Endothelial cell of umbilical vein (primary cell): ENCODE data around the gene CHERP. TPM values are rescaled to one million over a fixed set of nuclear protein-coding genes. Genes with fewer than 3 reads are reported as not detected.

Experiments used
- BruUV-seq: library from RNA; stranded (reverse); fragments of 400-500 nt; replicated peaks from 2 replicates; lab custom pipeline; 2021; lab: Mats Ljungman, UMichigan
- CTCF ChIA-PET: fragments of 300-600, 350-600 bp; sonication (Branson Sonifier 250); formaldehyde crosslinking; loops from one replicate; lab custom pipeline; 2021; ENCODE audit warnings: antibody characterized with exemption, inconsistent platforms; lab: Charles Lee
- POLR2A ChIA-PET: fragments of 300-600, 350-600 bp; sonication (Branson Sonifier 250); formaldehyde crosslinking; loops from one replicate; lab custom pipeline; 2021; ENCODE audit warnings: antibody characterized with exemption, inconsistent platforms; lab: Charles Lee
- DNase-seq: peaks from one replicate; pipeline ENCODE4 v3.0.0-alpha.2; 2011; ENCODE audit warnings: low read depth, low spot score
- FAIRE-seq: peaks from 2 replicates; lab custom pipeline; 2011; peaks lifted over from hg19 to GRCh38; lab: Jason Lieb, UNC
- H2AFZ ChIP-seq: 2 replicates; pipeline ENCODE4 v1.6.0; 2012; ENCODE audit warnings: low read depth, low read length, control low read depth, inconsistent platforms
- H3K27ac ChIP-seq: 2 replicates; pipeline ENCODE4 v1.5.1; 2011; ENCODE audit warnings: low read depth, mild to moderate bottlenecking, control low read depth, low read length, moderate library complexity; ENCODE audit not compliant: insufficient read depth
- H3K27me3 ChIP-seq, 2 experiments: 2 replicates each; pipeline versions ENCODE4 v1.6.0 to v1.6.1; 2011; ENCODE audit warnings: low read length in 2 of 2, mixed read lengths in 1 of 2; ENCODE audit not compliant: control insufficient read depth in 2 of 2, insufficient read depth in 2 of 2
- H3K36me3 ChIP-seq, 2 experiments: 2 replicates in 1 of 2; 3 replicates in 1 of 2; pipeline ENCODE4 v1.5.1; 2011; ENCODE audit warnings: low read length in 2 of 2, mild to moderate bottlenecking in 1 of 2, moderate library complexity in 1 of 2; ENCODE audit not compliant: control insufficient read depth in 2 of 2, insufficient read depth in 2 of 2; ENCODE audit errors: extremely low read depth in 1 of 2
- H3K4me1 ChIP-seq: 3 replicates; pipeline ENCODE4 v1.5.1; 2011; ENCODE audit warnings: mild to moderate bottlenecking, low read length; ENCODE audit not compliant: control insufficient read depth, insufficient read depth; ENCODE audit errors: extremely low read depth
- H3K4me2 ChIP-seq: 2 replicates; pipeline ENCODE4 v1.6.1; 2011; ENCODE audit warnings: low read length, control low read depth, mixed read lengths; ENCODE audit not compliant: insufficient read depth
- H3K4me3 ChIP-seq, 3 experiments: fragments of 200-600 bp in 1 of 3; sonication (generic), shearing (Covaris generic) in 1 of 3; replicated peaks in 1 of 3; 2 replicates each; pipeline ENCODE4 v1.5.1; 2011 to 2016; ENCODE audit warnings: control low read depth in 3 of 3, low read length in 3 of 3, mild to moderate bottlenecking in 2 of 3, inconsistent platforms in 1 of 3, low read depth in 1 of 3, moderate library complexity in 1 of 3; ENCODE audit not compliant: insufficient read depth in 1 of 3
- H3K79me2 ChIP-seq: 2 replicates; pipeline ENCODE4 v1.6.0; 2012; ENCODE audit warnings: low read length, inconsistent platforms; ENCODE audit not compliant: control insufficient read depth, insufficient read depth
- H3K9ac ChIP-seq: replicated peaks from 2 replicates; pipeline ENCODE3; 2011; ENCODE audit warnings: low read length, control low read depth; ENCODE audit not compliant: insufficient read depth; ENCODE audit errors: extremely low read depth
- H3K9me1 ChIP-seq: replicated peaks from 3 replicates; pipeline ENCODE4 v1.6.0; 2011; ENCODE audit warnings: mild to moderate bottlenecking, low read length; ENCODE audit not compliant: control insufficient read depth, insufficient read depth; ENCODE audit errors: extremely low read depth
- H3K9me3 ChIP-seq: replicated peaks from 2 replicates; pipeline ENCODE4 v1.5.1; 2012; ENCODE audit warnings: low read length, inconsistent platforms; ENCODE audit not compliant: control insufficient read depth, insufficient read depth
- H4K20me1 ChIP-seq: replicated peaks from 2 replicates; pipeline ENCODE3; 2011; ENCODE audit warnings: mild to moderate bottlenecking, low read length; ENCODE audit not compliant: control insufficient read depth, insufficient read depth; ENCODE audit errors: extremely low read depth
- CTCF ChIP-seq, 2 donors: IDR thresholded peaks; 1 replicate in 1 of 2; 2 replicates in 1 of 2; pipeline ENCODE4 v1.5.1; 2011; ENCODE audit warnings: low read length in 2 of 2, mild to moderate bottlenecking in 2 of 2, moderate library complexity in 2 of 2, control low read depth in 1 of 2, inconsistent platforms in 1 of 2, low read depth in 1 of 2; ENCODE audit not compliant: insufficient read depth in 1 of 2; ENCODE audit errors: extremely low read depth in 1 of 2
- EZH2 ChIP-seq: IDR thresholded peaks from 2 replicates; pipeline ENCODE4 v1.6.1; 2012; ENCODE audit warnings: borderline replicate concordance, low read depth, mild to moderate bottlenecking, moderate library complexity, low read length, inconsistent platforms; ENCODE audit not compliant: severe bottlenecking
- FOS ChIP-seq: IDR thresholded peaks from 2 replicates; pipeline ENCODE4 v1.6.1; 2011; ENCODE audit warnings: mild to moderate bottlenecking, low read length, moderate library complexity, borderline replicate concordance; ENCODE audit not compliant: insufficient read depth
- GATA2 ChIP-seq: IDR thresholded peaks from 2 replicates; pipeline ENCODE4 v1.7.0; 2011; ENCODE audit warnings: low read depth, mild to moderate bottlenecking, moderate library complexity, mixed read lengths, low read length; ENCODE audit not compliant: insufficient read length, insufficient read depth
- JUN ChIP-seq: IDR thresholded peaks from 2 replicates; pipeline ENCODE4 v1.6.1; 2011; ENCODE audit warnings: borderline replicate concordance, low read depth; ENCODE audit not compliant: insufficient read length, insufficient read depth
- MAX ChIP-seq: IDR thresholded peaks from 2 replicates; pipeline ENCODE4 v1.6.1; 2011; ENCODE audit not compliant: insufficient read depth, insufficient read length
- MYC ChIP-seq: IDR thresholded peaks from one replicate; pipeline ENCODE4 v1.6.1; 2011; ENCODE audit warnings: mild to moderate bottlenecking, low read depth, low read length
- POLR2A ChIP-seq: IDR thresholded peaks from 2 replicates; pipeline ENCODE4 v1.6.1; 2012; ENCODE audit warnings: low read depth, mild to moderate bottlenecking, control low read depth, low read length
- POLR2AphosphoS5 ChIP-seq: IDR thresholded peaks from 2 replicates; pipeline ENCODE4 v1.6.1; 2012; ENCODE audit warnings: low read depth, mild to moderate bottlenecking, control low read depth, low read length, moderate library complexity; ENCODE audit not compliant: insufficient read depth
- dilution Hi-C: fragments of 300-500 bp; cut with MboI; formaldehyde crosslinking; loops from one replicate; pipeline ENCODE4 v1.15.0; 2019; ENCODE audit warnings: low sequenced_read_pairs; ENCODE audit not compliant: extremely low pct_ligation_motif_present
- intact Hi-C: fragments of 100-400 bp; cut with micrococcal nuclease; formaldehyde crosslinking; loops from one replicate; pipeline ENCODE4 v1.10.0; 2022
- polyA plus RNA-seq, 4 experiments: library from polyadenylated mRNA; depleted of rRNA in 3 of 4; stranded (reverse) in 3 of 4; unstranded in 1 of 4; fragments of >200 nt; gene quantifications; 2 replicates each; pipeline versions ENCODE4 v1.2.1 to v1.2.3, GENCODE V29; 2011 to 2012; ENCODE audit warnings: missing spikeins in 1 of 4
- total RNA-seq: library from RNA; stranded (reverse); gene quantifications from 2 replicates; pipeline ENCODE4 v1.2.3, GENCODE V29; 2021

The CHERP gene
- total and polyA plus RNA-seq, 2 donors (not counting 3 experiments of a cell fraction or from before 2014, with no cell fraction given), result 8.9 to 53.9 TPM

GRCh38 chr19:16522559-16523377, 19.5 kb downstream of the CHERP start:
- Histone ChIP-seq H3K27ac (no peak overlapping the region), H3K4me1 (no peaks in the 10 kb centered on the region), H3K4me3 (no peak overlapping the region), H3K79me2 (no peaks in the 10 kb centered on the region), H2AFZ (no peak overlapping the region), H3K9me3 (no peaks in the 10 kb centered on the region), H3K9ac (no peak overlapping the region), H4K20me1 (no peaks in the 10 kb centered on the region), H3K36me3 (peaks cover 36 to 70% of the 10 kb centered on the region in 2 experiments), H3K9me1 (no peaks in the 10 kb centered on the region), H3K27me3 (no peaks in the 10 kb centered on the region), H3K4me2 (no peak overlapping the region)
- no TSS peak for BruUV-seq
- ChIA-PET CTCF (no interaction called here), POLR2A (no interaction called here)
- no peak for TF ChIP-seq EZH2
- no peak for TF ChIP-seq CTCF (IDR thresholded peaks at IDR 0.05; ENCODE audit: extremely low read depth in 1 of 2, insufficient read depth in 1 of 2, low read depth in 1 of 2, low read length in 2 of 2)
- no peak for TF ChIP-seq JUN
- TF ChIP-seq MAX, result no peak
- no peak for TF ChIP-seq POLR2A
- no peak for TF ChIP-seq MYC
- no peak for TF ChIP-seq POLR2AphosphoS5
- TF ChIP-seq GATA2, result no peak
- TF ChIP-seq FOS, result no peak
- no peak for DNase-seq
- no peak for FAIRE-seq
- dilution Hi-C loops, result no loop called here
- intact Hi-C loops, result no loop called here
